ENCODE measurements around the gene DAGLB. TPM values are rescaled to one million over a fixed set of nuclear protein-coding genes. Genes with fewer than 3 reads are reported as not detected.
"Not testable (repeated sequence)": the region's sequence is repeated elsewhere in the genome, so short reads cannot be mapped to it uniquely, and the experiment has no call there.

The DAGLB gene
- total and polyA plus RNA-seq, 2 of the 8 experiments (the other 6 are each of a cell fraction or from before 2014, with no cell fraction given): 27.0 to 39.6 TPM

GRCh38 chr7:6460303-6460702 lies 12.5 kb upstream of the DAGLB start:
- FAIRE-seq (no peak), DNase-seq (ENCODE audit: low read depth in 1 of 2, low spot score in 2 of 2) (no peak)
- Histone ChIP-seq H2BK20ac (ENCODE audit: low read length) (no peak overlapping the region), H3K18ac (ENCODE audit: extremely low read depth, low read length) (no peak overlapping the region), H3K9me3 (ENCODE audit: insufficient read depth in 2 of 2, low read depth in 1 of 2, low read length in 1 of 2) (no peaks in the 10 kb centered on the region), H3K27ac (ENCODE audit: low read depth, low read length) (no peak overlapping the region), H3K9ac (replicated peaks in 1 of 4; ENCODE audit: extremely low read depth in 1 of 4, low read depth in 3 of 4, low read length in 3 of 4) (no peak overlapping the region), H3K4me1 (replicated peaks in 1 of 4; ENCODE audit: control insufficient read depth in 3 of 4, insufficient read depth in 4 of 4, low read length in 3 of 4) (no peaks in the 10 kb centered on the region), H3K79me2 (ENCODE audit: control insufficient read depth in 1 of 2, insufficient read depth in 2 of 2, low read length in 2 of 2) (no peaks in the 10 kb centered on the region), H2AFZ (ENCODE audit: low read length) (no peak overlapping the region), H4K91ac (replicated peaks; ENCODE audit: insufficient read length, low read length) (no peak overlapping the region), H2AK5ac (ENCODE audit: low read depth, low read length) (no peak overlapping the region), H3K79me1 (ENCODE audit: low read depth, low read length) (no peaks in the 10 kb centered on the region), H3K4ac (replicated peaks; ENCODE audit: insufficient read length, low read depth, low read length) (no peak overlapping the region), H3K23me2 (ENCODE audit: low read depth, low read length) (no peaks in the 10 kb centered on the region), H2BK5ac (ENCODE audit: low read depth, low read length) (no peak overlapping the region), H2BK12ac (ENCODE audit: low read depth, low read length) (no peak overlapping the region), H3K14ac (ENCODE audit: insufficient read length) (no peak overlapping the region), H3K4me2 (ENCODE audit: insufficient read depth in 1 of 2, low read depth in 2 of 2, low read length in 2 of 2) (no peak overlapping the region), H2BK15ac (ENCODE audit: low read length) (no peak overlapping the region), H4K20me1 (replicated peaks in 1 of 2; ENCODE audit: control insufficient read depth in 1 of 2, insufficient read depth in 2 of 2, low read length in 2 of 2) (no peaks in the 10 kb centered on the region), H4K5ac (ENCODE audit: insufficient read length, low read depth, low read length) (no peak overlapping the region), H3K4me3 (ENCODE audit: extremely low read depth in 1 of 4, insufficient read depth in 2 of 4, low read depth in 3 of 4, low read length in 4 of 4) (no peak overlapping the region), H4K8ac (ENCODE audit: extremely low read depth, insufficient read depth, low read length) (no peak overlapping the region), H3K36me3 (ENCODE audit: control insufficient read depth in 2 of 4, insufficient read depth in 4 of 4, low read length in 3 of 4) (peaks cover 6 to 23% (median 8%) of the 10 kb centered on the region in 4 experiments; a peak in 7 of 8 replicates), H2BK120ac (replicated peaks; ENCODE audit: low read depth, low read length) (no peak overlapping the region), H3K27me3 (replicated peaks in 1 of 4; ENCODE audit: control insufficient read depth in 3 of 4, extremely low read depth in 1 of 4, insufficient read depth in 3 of 4, low read length in 3 of 4) (no peaks in the 10 kb centered on the region), H3K23ac (ENCODE audit: insufficient read length) (no peak overlapping the region), H3K56ac (replicated peaks; ENCODE audit: insufficient read length, low read depth, low read length) (no peak overlapping the region)
- CTCF ChIA-PET (ENCODE audit: partially characterized antibody): interaction anchor here (1.0 kb wide), 1 partner anchor 56 kb away, joined by 5 read pairs; no protein-coding TSS in a partner anchor
- POLR2A ChIA-PET (ENCODE audit: partially characterized antibody): interaction anchor here (0.9 to 1.6 kb wide), 3 partner anchors 9 to 20 kb away, joined by 3 to 5 read pairs (median 4); no protein-coding TSS in a partner anchor
- TF ChIP-seq HDAC6 (IDR thresholded peaks at IDR 0.05; ENCODE audit: low read depth, low read length): no peak
- 82% methylated on average over 6 of the region's 6 CpGs; no CpG with 5 or more reads in 1 of the 2 experiments for WGBS, 2 experiments (ENCODE audit: extremely low coverage in 1 of 2, insufficient coverage in 1 of 2, insufficient read length in 1 of 2, insufficient replicate concordance in 2 of 2, low coverage in 1 of 2, low lambda C conversion rate in 2 of 2, missing lambda C conversion rate in 1 of 2)

GRCh38 chr7:6458676-6459075 lies 10.9 kb upstream of the DAGLB start:
- 95% methylated on average over 1 of the region's 3 CpGs; no CpG with 5 or more reads in 1 of the 2 experiments for WGBS, 2 experiments (ENCODE audit: extremely low coverage in 1 of 2, insufficient coverage in 1 of 2, insufficient read length in 1 of 2, insufficient replicate concordance in 2 of 2, low coverage in 1 of 2, low lambda C conversion rate in 2 of 2, missing lambda C conversion rate in 1 of 2)
- not testable (repeated sequence) for H3K9me3 ChIP-seq (ENCODE audit: insufficient read depth in 2 of 2, low read depth in 1 of 2, low read length in 1 of 2)

More at GRCh38 chr7:6458676-6459075, 10.9 kb upstream of the DAGLB start:
- not testable (repeated sequence) for H2AFZ ChIP-seq (ENCODE audit: low read length); H3K27me3 ChIP-seq (replicated peaks in 1 of 4; ENCODE audit: control insufficient read depth in 3 of 4, extremely low read depth in 1 of 4, insufficient read depth in 3 of 4, low read length in 3 of 4); H3K23ac ChIP-seq (ENCODE audit: insufficient read length); H3K56ac ChIP-seq (replicated peaks; ENCODE audit: insufficient read length, low read depth, low read length); H3K79me1 ChIP-seq (ENCODE audit: low read depth, low read length); H2AK5ac ChIP-seq (ENCODE audit: low read depth, low read length); H3K9ac ChIP-seq (replicated peaks in 1 of 4; ENCODE audit: extremely low read depth in 1 of 4, low read depth in 3 of 4, low read length in 3 of 4); H3K4me2 ChIP-seq (ENCODE audit: insufficient read depth in 1 of 2, low read depth in 2 of 2, low read length in 2 of 2); FAIRE-seq; H4K20me1 ChIP-seq (replicated peaks in 1 of 2; ENCODE audit: control insufficient read depth in 1 of 2, insufficient read depth in 2 of 2, low read length in 2 of 2); H3K4me3 ChIP-seq (ENCODE audit: extremely low read depth in 1 of 4, insufficient read depth in 2 of 4, low read depth in 3 of 4, low read length in 4 of 4); DNase-seq (ENCODE audit: low read depth in 1 of 2, low spot score in 2 of 2); H3K23me2 ChIP-seq (ENCODE audit: low read depth, low read length); H3K4ac ChIP-seq (replicated peaks; ENCODE audit: insufficient read length, low read depth, low read length); H3K4me1 ChIP-seq (replicated peaks in 1 of 4; ENCODE audit: control insufficient read depth in 3 of 4, insufficient read depth in 4 of 4, low read length in 3 of 4); H4K91ac ChIP-seq (replicated peaks; ENCODE audit: insufficient read length, low read length); H3K79me2 ChIP-seq (ENCODE audit: control insufficient read depth in 1 of 2, insufficient read depth in 2 of 2, low read length in 2 of 2); H4K8ac ChIP-seq (ENCODE audit: extremely low read depth, insufficient read depth, low read length); H3K27ac ChIP-seq (ENCODE audit: low read depth, low read length); H2BK15ac ChIP-seq (ENCODE audit: low read length); H2BK12ac ChIP-seq (ENCODE audit: low read depth, low read length); H2BK20ac ChIP-seq (ENCODE audit: low read length); H2BK5ac ChIP-seq (ENCODE audit: low read depth, low read length); H3K18ac ChIP-seq (ENCODE audit: extremely low read depth, low read length); H4K5ac ChIP-seq (ENCODE audit: insufficient read length, low read depth, low read length); H3K14ac ChIP-seq (ENCODE audit: insufficient read length); H2BK120ac ChIP-seq (replicated peaks; ENCODE audit: low read depth, low read length)
- ChIA-PET CTCF (ENCODE audit: partially characterized antibody) (interaction anchor here (0.6 kb wide), 2 partner anchors 11 to 447 kb away, joined by 3 read pairs; partner anchors contain the start of gene DAGLB), POLR2A (ENCODE audit: partially characterized antibody) (interaction anchor here (1.1 to 1.3 kb wide), 3 partner anchors 8 to 37 kb away, joined by 3 to 4 read pairs (median 3); no protein-coding TSS in a partner anchor)
- H3K36me3 ChIP-seq (ENCODE audit: control insufficient read depth in 2 of 4, insufficient read depth in 4 of 4, low read length in 3 of 4): peaks cover 6 to 23% (median 8%) of the 10 kb centered on the region in 4 experiments; a peak in 7 of 8 replicates
